HL-60 (cell line): ENCODE measurements around the gene TSPEAR.

Source experiments
- DNase-seq, 2 experiments: peaks; one replicate each; pipeline ENCODE4 v3.0.0-alpha.2; 2010 to 2020; ENCODE audit warnings: low read depth in 1 of 2, low spot score in 1 of 2
- H3K27ac ChIP-seq: fragments of 250-450 bp; sonication (Bioruptor Pico); replicated peaks from 2 replicates; pipeline ENCODE4 v1.5.1; 2020; ENCODE audit warnings: mild to moderate bottlenecking, moderate library complexity
- H3K27me3 ChIP-seq: fragments of 250-450 bp; sonication (Bioruptor Pico); 2 replicates; pipeline ENCODE4 v1.5.1; 2021; ENCODE audit warnings: mild to moderate bottlenecking, moderate library complexity; ENCODE audit not compliant: insufficient read depth, poor library complexity, severe bottlenecking
- H3K4me3 ChIP-seq: replicated peaks from 2 replicates; pipeline ENCODE4 v1.5.1; 2011; ENCODE audit warnings: mild to moderate bottlenecking, control low read depth, low read length; ENCODE audit not compliant: insufficient read depth
- CTCF ChIP-seq: IDR thresholded peaks from one replicate; pipeline ENCODE4 v1.5.1; 2011; ENCODE audit warnings: low read length, control low read depth, inconsistent platforms; ENCODE audit not compliant: insufficient read depth
- GABPA ChIP-seq: IDR thresholded peaks from 2 replicates; pipeline ENCODE4 v1.6.1; 2012; ENCODE audit warnings: low read depth
- POLR2AphosphoS5 ChIP-seq: IDR thresholded peaks from 2 replicates; pipeline ENCODE4 v1.6.1; 2012; ENCODE audit warnings: low read depth
- SPI1 ChIP-seq: IDR thresholded peaks from 2 replicates; pipeline ENCODE4 v1.6.1; 2012; ENCODE audit warnings: low read depth, mild to moderate bottlenecking, borderline replicate concordance
- TF ChIP-seq, protein P1 (sequence below): IDR thresholded peaks from 2 replicates; pipeline ENCODE4 v1.6.1; 2012; ENCODE audit warnings: low read depth; ENCODE audit not compliant: insufficient replicate concordance

TSPEAR gene

DNA sequence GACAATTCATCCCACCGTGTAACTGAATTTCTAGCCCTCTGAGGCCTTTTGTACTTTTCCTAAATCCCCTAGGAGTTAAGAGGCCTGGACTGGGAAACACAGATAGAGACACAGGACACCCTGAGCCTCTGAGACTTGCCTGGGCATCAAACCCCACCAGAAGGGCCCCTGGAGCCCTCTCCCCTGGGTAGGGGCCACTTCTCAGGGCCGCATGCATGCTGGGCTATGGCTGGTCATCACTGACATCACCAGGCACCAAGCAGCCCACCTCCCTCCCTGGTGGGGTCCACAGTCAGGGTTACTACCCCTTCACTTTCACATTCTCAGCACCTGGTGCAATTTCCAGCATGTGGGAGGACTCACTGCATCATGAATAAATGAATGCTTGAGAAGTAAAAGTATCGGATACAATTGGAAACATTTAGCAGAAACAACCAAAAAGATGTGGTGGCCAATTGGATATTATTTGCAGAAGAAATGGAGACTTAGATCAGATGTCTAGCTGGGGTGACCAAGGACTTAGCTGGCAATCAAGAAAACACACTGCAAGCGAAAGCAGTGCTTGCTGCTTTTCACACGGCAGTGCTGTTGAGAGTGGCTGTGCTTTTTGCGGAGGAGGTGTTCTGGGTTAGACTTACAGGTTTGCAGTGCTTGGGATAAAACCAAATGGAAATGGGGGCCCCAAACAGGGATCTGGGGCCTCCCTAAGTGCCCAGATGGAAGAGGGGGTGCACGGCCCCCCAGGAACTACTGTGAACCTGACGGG, 111.9 kb downstream of the TSPEAR start:
- no peak for TF ChIP-seq CTCF
- no peak for TF ChIP-seq POLR2AphosphoS5
- no peak for TF ChIP-seq SPI1
- no peak for TF ChIP-seq GABPA
- TF ChIP-seq, protein P1, sequence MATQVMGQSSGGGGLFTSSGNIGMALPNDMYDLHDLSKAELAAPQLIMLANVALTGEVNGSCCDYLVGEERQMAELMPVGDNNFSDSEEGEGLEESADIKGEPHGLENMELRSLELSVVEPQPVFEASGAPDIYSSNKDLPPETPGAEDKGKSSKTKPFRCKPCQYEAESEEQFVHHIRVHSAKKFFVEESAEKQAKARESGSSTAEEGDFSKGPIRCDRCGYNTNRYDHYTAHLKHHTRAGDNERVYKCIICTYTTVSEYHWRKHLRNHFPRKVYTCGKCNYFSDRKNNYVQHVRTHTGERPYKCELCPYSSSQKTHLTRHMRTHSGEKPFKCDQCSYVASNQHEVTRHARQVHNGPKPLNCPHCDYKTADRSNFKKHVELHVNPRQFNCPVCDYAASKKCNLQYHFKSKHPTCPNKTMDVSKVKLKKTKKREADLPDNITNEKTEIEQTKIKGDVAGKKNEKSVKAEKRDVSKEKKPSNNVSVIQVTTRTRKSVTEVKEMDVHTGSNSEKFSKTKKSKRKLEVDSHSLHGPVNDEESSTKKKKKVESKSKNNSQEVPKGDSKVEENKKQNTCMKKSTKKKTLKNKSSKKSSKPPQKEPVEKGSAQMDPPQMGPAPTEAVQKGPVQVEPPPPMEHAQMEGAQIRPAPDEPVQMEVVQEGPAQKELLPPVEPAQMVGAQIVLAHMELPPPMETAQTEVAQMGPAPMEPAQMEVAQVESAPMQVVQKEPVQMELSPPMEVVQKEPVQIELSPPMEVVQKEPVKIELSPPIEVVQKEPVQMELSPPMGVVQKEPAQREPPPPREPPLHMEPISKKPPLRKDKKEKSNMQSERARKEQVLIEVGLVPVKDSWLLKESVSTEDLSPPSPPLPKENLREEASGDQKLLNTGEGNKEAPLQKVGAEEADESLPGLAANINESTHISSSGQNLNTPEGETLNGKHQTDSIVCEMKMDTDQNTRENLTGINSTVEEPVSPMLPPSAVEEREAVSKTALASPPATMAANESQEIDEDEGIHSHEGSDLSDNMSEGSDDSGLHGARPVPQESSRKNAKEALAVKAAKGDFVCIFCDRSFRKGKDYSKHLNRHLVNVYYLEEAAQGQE: no peak
- no peak overlapping the region for H3K27ac ChIP-seq
- H3K4me3 ChIP-seq: no peak overlapping the region
- DNase-seq: no peak
- H3K27me3 ChIP-seq: peaks cover 2% of the 10 kb centered on the region

GRCh38 chr21:44598061-44598460, 113.3 kb downstream of the TSPEAR start:
- no peak overlapping the region for H3K4me3 ChIP-seq
- H3K27me3 ChIP-seq: no peaks in the 10 kb centered on the region
- H3K27ac ChIP-seq: no peak overlapping the region
- no peak for DNase-seq
- TF ChIP-seq, protein P1: no peak
- TF ChIP-seq SPI1 (no peak), GABPA (no peak), CTCF (no peak), POLR2AphosphoS5 (no peak)

GRCh38 chr21:44596068-44596725, 115.2 kb downstream of the TSPEAR start:
- no peak overlapping the region for H3K4me3 ChIP-seq
- H3K27me3 ChIP-seq: no peaks in the 10 kb centered on the region
- no peak overlapping the region for H3K27ac ChIP-seq
- no peak for TF ChIP-seq POLR2AphosphoS5
- TF ChIP-seq, protein P1: no peak
- no peak for TF ChIP-seq GABPA
- TF ChIP-seq SPI1: no peak
- no peak for TF ChIP-seq CTCF
- DNase-seq: no peak
